Activated T-helper 17 cell treated with anti-CD3 and anti-CD28 coated beads, Interleukin-2, amount 50 U/mL, for 72 hours (primary cell): Measurements from ENCODE around the gene OR4D6. TPM values are rescaled to one million over a fixed set of nuclear protein-coding genes. Genes with fewer than 3 reads are reported as not detected.

Experiments used
- ATAC-seq: fragments of 150-1000 bp; cut with Tn5 transposase; replicated peaks from 2 replicates; pipeline ENCODE4 v1.10.0; 2021; ENCODE audit warnings: mild to moderate bottlenecking, moderate library complexity
- H3K27ac Mint-ChIP-seq: one replicate; pipeline ENCODE4 v1.8.0; 2022; ENCODE audit warnings: mixed read lengths
- H3K27me3 Mint-ChIP-seq: one replicate; pipeline ENCODE4 v1.8.0; 2022; ENCODE audit warnings: mixed read lengths
- H3K36me3 Mint-ChIP-seq: one replicate; pipeline ENCODE4 v1.8.0; 2022; ENCODE audit warnings: low read depth, mild to moderate bottlenecking, mixed read lengths
- H3K4me1 Mint-ChIP-seq: one replicate; pipeline ENCODE4 v1.8.0; 2022; ENCODE audit warnings: mixed read lengths
- H3K4me3 Mint-ChIP-seq: one replicate; pipeline ENCODE4 v1.8.0; 2022; ENCODE audit warnings: mild to moderate bottlenecking, mixed read lengths
- H3K9me3 Mint-ChIP-seq: one replicate; pipeline ENCODE4 v1.8.0; 2022; ENCODE audit warnings: mixed read lengths
- total RNA-seq, 2 donors: library from RNA; stranded (reverse); gene quantifications; one replicate each; pipeline ENCODE4 v1.2.3, GENCODE V29; 2022

OR4D6 gene
- total RNA-seq, 2 donors from 2014 or later: not detected

GRCh38 chr11:59459916-59460315 lies 3.2 kb downstream of the OR4D6 start:
- no peak overlapping the region for H3K4me3 Mint-ChIP-seq
- no peak for ATAC-seq
- H3K4me1 Mint-ChIP-seq: no peaks in the 10 kb centered on the region
- no peaks in the 10 kb centered on the region for H3K36me3 Mint-ChIP-seq
- no peak overlapping the region for H3K27ac Mint-ChIP-seq
- H3K27me3 Mint-ChIP-seq: peaks cover 42% of the 10 kb centered on the region
- H3K9me3 Mint-ChIP-seq: no peaks in the 10 kb centered on the region

- Mint-ChIP-seq H3K27ac (no peak overlapping the region), H3K9me3 (no peaks in the 10 kb centered on the region), H3K4me3 (no peak overlapping the region), H3K36me3 (no peaks in the 10 kb centered on the region), H3K4me1 (no peaks in the 10 kb centered on the region), H3K27me3 (peaks cover 39% of the 10 kb centered on the region)
- no peak for ATAC-seq
Observed at GRCh38 chr11:59463190-59463641, 6.5 kb downstream of the OR4D6 start.

- no peak within 1 kb of the TSS for H3K4me3 Mint-ChIP-seq
- H3K27me3 Mint-ChIP-seq: peaks cover 37% of the 10 kb centered on the region
- no peak for ATAC-seq
Observed at GRCh38 chr11:59473015-59473414, 16.3 kb downstream of the OR4D6 start, which contains the start of gene OR4D10. Gene OR4D10, plus strand, starts transcription at chr11:59473315. Its CDS starts 4,115 bp downstream, at chr11:59477430.

GRCh38 chr11:59475176-59475575 lies 18.4 kb downstream of the OR4D6 start:
- Mint-ChIP-seq H3K36me3 (no peaks in the 10 kb centered on the region), H3K4me1 (no peaks in the 10 kb centered on the region), H3K27ac (no peak overlapping the region), H3K9me3 (no peaks in the 10 kb centered on the region), H3K4me3 (no peak overlapping the region), H3K27me3 (peaks cover 39% of the 10 kb centered on the region)
- ATAC-seq: no peak

More at GRCh38 chr11:59473015-59473414, 16.3 kb downstream of the OR4D6 start, which contains the start of gene OR4D10:
- Mint-ChIP-seq H3K36me3 (no peaks in the 10 kb centered on the region), H3K4me1 (no peaks in the 10 kb centered on the region), H3K9me3 (no peaks in the 10 kb centered on the region), H3K27ac (no peak within 1 kb of the TSS)

GRCh38 chr11:59479906-59480305 lies 23.1 kb downstream of the OR4D6 start:
- Mint-ChIP-seq H3K4me3 (no peak overlapping the region), H3K36me3 (no peaks in the 10 kb centered on the region), H3K27ac (no peak overlapping the region), H3K9me3 (no peaks in the 10 kb centered on the region), H3K4me1 (no peaks in the 10 kb centered on the region), H3K27me3 (peaks cover 17% of the 10 kb centered on the region)
- ATAC-seq: no peak

- Mint-ChIP-seq H3K9me3 (no peaks in the 10 kb centered on the region), H3K4me1 (no peaks in the 10 kb centered on the region), H3K4me3 (no peak overlapping the region), H3K36me3 (no peaks in the 10 kb centered on the region), H3K27me3 (peaks cover 16% of the 10 kb centered on the region), H3K27ac (no peak overlapping the region)
- no peak for ATAC-seq
Observed at GRCh38 chr11:59480359-59480758, 23.6 kb downstream of the OR4D6 start.

- Mint-ChIP-seq H3K4me3 (no peak overlapping the region), H3K9me3 (no peaks in the 10 kb centered on the region), H3K4me1 (no peaks in the 10 kb centered on the region), H3K27me3 (peaks cover 29% of the 10 kb centered on the region), H3K27ac (no peak overlapping the region), H3K36me3 (no peaks in the 10 kb centered on the region)
- peak; percentile 46 for ATAC-seq
Observed at GRCh38 chr11:59501931-59502330, 45.2 kb downstream of the OR4D6 start.

- H3K27me3 Mint-ChIP-seq: peaks cover 27% of the 10 kb centered on the region
- no peak within 1 kb of the TSS for H3K4me3 Mint-ChIP-seq
- H3K4me1 Mint-ChIP-seq: no peaks in the 10 kb centered on the region
- H3K36me3 Mint-ChIP-seq: no peaks in the 10 kb centered on the region
- ATAC-seq: no peak
- no peak within 1 kb of the TSS for H3K27ac Mint-ChIP-seq
- H3K9me3 Mint-ChIP-seq: no peaks in the 10 kb centered on the region
Observed at GRCh38 chr11:59503276-59503675, 46.5 kb downstream of the OR4D6 start, which contains the start of gene OR4D11. Gene OR4D11, plus strand, starts transcription at chr11:59503576. Its CDS starts 0 bp downstream, at chr11:59503576.

Other genes starting within 250 kb of the OR4D6 start
- under 1 TPM in 1 of 2 donors, not detected in 1; 0.08 TPM for gene MPEG1, start 244.0 kb upstream of the OR4D6 start, total RNA-seq
- gene OR5AN1, start 98.1 kb upstream of the OR4D6 start, total RNA-seq: not detected
- not detected for gene OR5A2, start 30.5 kb upstream of the OR4D6 start, total RNA-seq
- gene OR5A1, start 20.5 kb upstream of the OR4D6 start, total RNA-seq: not detected
- gene OR4D10, start 16.4 kb downstream of the OR4D6 start, total RNA-seq: not detected
- not detected for gene OR4D11, start 46.6 kb downstream of the OR4D6 start, total RNA-seq
- gene OR4D9, start 54.6 kb downstream of the OR4D6 start, total RNA-seq: not detected
- gene OSBP, start 158.8 kb downstream of the OR4D6 start, total RNA-seq: 10 to 100 TPM; 31.0 to 33.0 TPM
- gene PATL1, start 212.1 kb downstream of the OR4D6 start, total RNA-seq: 10 to 100 TPM; 57.6 to 81.1 TPM